Measurements from ENCODE around the gene ARAF.

Gene ARAF

GRCh38 chrX:47564438-47565085 lies 3.6 kb downstream of the ARAF start:
- no peak for DNase-seq

- DNase-seq: no peak
These were observed 5.8 kb downstream of the ARAF start for GRCh38 chrX:47566841-47567240.

GRCh38 chrX:47568656-47569295 lies 7.8 kb downstream of the ARAF start:
- DNase-seq: no peak

- no peak for DNase-seq
These were observed 9.8 kb downstream of the ARAF start for GRCh38 chrX:47570794-47571193.

DNA sequence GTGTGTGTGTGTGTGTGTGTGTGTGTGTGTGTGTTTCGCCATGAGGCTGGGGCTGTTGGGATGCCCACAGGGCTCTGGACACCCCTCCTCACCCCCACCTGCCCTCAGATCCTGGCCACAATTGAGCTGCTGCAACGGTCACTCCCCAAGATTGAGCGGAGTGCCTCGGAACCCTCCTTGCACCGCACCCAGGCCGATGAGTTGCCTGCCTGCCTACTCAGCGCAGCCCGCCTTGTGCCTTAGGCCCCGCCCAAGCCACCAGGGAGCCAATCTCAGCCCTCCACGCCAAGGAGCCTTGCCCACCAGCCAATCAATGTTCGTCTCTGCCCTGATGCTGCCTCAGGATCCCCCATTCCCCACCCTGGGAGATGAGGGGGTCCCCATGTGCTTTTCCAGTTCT lies 10.2 kb downstream of the ARAF start:
- no peak for DNase-seq

DNA sequence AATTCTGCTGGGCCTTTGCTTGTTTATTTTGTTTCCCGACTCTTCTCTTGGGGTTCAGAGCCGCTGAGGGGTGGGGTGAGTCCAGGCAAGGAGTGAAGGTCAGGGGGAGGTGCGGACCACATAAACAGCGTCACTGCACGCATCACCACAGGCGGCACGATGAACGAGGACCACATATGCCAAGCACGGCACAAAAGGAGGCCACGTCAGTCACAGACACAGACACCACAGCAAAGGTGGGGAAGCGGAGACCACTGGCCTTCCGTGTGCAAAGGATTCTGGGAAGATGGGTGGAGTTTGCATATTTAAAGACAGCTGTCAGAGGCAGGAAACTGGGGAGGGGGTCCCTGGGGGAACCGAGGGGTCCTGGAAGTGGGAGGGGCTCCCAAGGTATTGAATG lies 10.9 kb downstream of the ARAF start:
- no peak for DNase-seq

GRCh38 chrX:47572773-47573340 lies 11.9 kb downstream of the ARAF start:
- no peak for DNase-seq

DNA sequence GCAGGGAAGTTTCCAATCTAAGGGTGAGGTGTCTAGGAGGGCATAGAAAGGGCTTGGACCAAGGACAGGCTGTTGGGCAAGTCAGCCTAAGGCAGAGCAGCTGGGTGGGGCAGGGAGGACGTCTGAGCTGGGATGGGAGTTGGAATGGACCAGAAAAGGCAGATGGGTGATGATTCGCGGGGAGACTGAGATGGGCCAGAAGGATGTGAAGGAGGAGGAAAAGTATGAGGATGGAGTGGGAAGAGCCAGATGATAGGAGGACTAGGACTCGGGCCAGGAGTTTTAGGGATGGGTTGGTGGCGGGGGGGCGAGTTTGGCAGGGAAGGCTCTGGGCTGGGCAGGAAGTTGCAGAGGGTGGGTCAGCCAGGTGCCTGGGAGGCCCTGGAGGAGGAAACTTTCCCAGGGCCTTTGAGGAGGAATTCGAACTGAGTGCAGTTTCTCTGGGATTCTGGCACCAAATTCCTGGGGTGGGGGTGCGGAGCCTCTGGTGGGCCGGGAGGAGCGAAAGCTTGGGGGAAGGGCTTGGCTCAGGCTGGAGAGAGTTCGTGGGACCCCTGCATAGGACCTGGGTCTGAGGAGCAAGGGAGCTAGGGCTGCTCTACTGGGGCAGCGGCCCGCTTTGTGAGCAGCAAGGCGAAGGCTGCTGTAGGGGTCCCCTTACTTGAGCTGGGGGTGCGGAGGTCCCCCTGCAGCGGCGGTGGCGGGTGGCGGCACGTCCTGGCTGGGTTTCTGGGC lies 12.5 kb downstream of the ARAF start:
- DNase-seq: no peak

DNA sequence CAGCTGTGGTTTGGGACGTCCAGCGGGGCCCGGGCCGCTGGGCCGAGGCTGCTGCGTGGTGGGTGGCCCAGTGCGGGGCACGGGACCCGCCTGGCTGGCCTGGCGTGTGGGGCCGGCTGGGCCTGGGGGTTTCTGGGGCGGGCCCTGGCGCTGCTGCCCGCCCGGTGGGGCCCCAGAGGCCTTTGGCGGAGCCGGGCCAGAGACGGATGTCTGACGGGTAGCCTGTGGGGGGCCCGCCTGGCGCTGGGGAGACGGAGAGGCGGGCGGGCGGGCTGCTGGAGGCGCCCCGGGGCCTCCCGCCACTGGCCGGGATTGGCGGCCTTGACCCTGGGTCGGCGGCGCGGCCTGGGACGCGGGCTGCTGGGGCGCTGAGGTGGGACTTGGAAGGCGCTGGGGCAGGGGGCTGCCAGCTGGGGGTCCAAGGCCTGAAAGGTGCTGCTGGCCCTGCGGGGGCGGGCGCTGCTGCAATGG lies 13.1 kb downstream of the ARAF start:
- DNase-seq: no peak

DNA sequence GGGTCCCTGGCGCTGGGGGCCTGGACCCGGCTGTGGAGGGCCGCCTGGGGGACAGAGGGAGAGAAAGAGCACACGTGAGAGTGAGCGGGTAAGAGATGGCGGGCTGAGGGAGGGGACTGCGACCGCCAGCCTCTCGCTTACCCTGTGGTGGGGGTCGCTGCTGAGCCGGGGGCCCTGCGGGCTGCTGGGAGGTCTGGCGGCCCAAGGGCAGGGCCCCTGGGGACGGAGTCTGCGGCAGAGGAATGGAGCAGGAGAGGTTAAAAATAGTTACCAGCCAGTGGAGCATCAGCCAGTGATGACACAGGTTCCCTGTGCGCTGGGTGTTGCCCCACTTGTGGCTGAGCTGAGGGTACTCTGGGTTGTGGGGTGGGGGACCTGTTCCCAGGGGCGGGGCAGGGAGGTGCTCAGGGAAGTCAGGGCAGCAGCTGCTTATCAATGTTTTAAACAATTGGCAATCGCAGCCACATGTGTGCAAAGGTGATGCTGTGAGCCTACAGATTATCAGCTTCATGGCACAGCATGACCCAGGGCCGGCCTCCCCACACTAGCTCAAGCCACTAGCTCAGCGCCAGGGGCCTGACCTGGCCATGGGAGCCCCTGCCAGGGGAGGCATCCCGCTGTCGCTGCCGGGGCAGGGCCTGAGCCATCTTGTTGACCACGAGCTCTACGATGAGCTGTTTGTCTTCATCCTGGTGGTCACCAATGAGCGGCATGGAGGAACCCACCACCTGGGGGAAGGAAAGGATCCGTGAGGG lies 13.7 kb downstream of the ARAF start:
- DNase-seq: no peak

- no peak for DNase-seq
These were observed 15.3 kb downstream of the ARAF start for GRCh38 chrX:47576021-47576898.

DNA sequence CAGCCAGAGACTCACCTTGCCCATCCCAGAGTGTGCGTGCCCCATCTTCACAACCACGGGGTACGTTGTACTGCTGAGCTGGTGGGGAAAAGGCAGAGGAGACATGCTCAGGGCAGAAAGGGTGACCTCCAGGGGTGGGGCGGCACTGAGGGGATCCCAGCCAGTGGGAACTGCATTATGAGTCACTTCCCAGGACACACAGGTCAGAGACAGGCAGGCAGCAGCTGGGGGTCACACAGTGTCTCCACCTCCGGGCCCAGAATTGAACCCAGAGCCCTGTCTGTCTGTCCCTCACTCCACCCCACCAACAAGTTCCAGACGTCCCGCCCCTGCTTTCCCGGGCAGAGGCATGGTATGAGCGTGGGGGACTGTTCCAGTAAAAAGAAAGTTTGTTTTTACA lies 16.4 kb downstream of the ARAF start:
- no peak for DNase-seq

DNA sequence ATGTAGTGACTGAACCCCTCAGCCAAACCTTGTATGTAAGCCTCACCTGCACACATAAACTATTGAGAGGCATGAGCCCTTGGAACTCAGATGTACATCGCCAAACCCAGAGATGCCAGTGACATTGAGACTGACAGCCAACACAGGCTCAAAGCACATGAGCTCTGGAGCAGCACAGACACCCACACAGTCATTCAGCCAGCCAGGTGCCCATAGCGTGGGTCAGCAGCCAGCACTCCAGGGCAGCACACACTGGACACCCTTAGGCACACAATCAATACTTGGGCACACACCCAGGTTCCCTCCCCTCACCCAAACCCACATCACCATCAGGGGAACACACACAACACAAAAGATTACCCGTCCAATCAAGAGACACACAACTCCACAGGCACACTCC lies 16.9 kb downstream of the ARAF start:
- no peak for DNase-seq

DNA sequence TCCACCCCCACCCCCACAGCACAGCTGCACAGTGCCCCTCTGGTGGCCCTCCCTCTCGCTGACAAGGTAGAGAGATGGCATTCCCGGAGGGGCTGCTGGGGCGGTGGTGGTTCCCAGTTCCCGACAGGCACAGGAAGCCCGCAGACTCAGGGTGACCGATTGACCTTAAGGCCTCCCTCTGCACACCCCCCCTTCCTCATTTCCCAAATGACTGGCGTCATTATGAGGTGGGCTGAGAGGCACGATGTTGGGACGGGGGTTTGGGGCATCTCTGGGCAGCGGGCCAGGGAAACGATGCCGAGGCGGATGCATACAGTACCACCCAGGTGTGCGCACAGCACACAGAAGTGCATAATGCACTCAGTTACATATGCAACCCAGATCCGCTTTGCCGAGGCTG lies 17.7 kb downstream of the ARAF start:
- DNase-seq: no peak

- peak; percentile 78 for DNase-seq
These were observed 18.5 kb downstream of the ARAF start for GRCh38 chrX:47579537-47579936.

GRCh38 chrX:47581731-47582647 lies 21.0 kb downstream of the ARAF start, which contains the start of gene TIMP1:
Gene TIMP1 (plus strand): TSS chrX:47582436. CDS start chrX:47583416, 980 bp downstream.
- peak; percentile 92 for DNase-seq

- DNase-seq: no peak
These were observed 22.3 kb downstream of the ARAF start for GRCh38 chrX:47583240-47583861.

DNA sequence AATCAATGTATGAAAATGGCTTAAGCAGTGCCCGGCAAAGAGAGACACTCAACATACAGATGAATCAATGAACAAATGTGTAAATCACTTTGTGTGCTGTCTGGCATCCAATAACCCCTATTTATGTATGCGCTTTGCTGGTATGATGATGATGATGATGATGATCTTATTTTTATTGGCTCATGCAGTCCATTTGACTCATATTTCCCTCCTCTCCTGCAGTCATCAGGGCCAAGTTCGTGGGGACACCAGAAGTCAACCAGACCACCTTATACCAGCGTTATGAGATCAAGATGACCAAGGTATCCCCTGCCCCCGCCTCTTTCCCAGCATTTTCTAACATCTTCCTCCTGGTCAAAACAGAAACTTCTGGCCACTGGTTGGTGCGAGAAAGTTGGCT lies 23.7 kb downstream of the ARAF start:
- DNase-seq: no peak

DNA sequence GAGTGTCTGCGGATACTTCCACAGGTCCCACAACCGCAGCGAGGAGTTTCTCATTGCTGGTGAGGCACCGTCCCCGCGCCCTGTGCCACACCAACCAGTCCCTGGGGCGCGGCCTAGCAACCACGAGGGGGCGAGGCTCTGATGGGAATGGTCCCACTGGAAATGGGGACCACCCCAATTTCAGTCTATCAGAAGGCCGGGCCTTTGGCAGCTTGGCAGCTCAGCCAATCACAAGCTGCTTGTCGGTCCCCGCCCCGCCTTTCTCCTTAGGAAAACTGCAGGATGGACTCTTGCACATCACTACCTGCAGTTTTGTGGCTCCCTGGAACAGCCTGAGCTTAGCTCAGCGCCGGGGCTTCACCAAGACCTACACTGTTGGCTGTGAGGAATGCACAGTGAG lies 24.3 kb downstream of the ARAF start:
- DNase-seq: no peak

Data from activated effector memory CD4-positive, alpha-beta T cell treated with anti-CD3 and anti-CD28 coated beads, Interleukin-2, amount 50 U/mL, for 16 hours (primary cell).